T-helper 1 cell treated with Interleukin-12 subunit alpha and Interleukin-12 subunit beta and Interleukin-4 antibody, amounts not matched to agents 30 ng/mL and 1 ng/mL, for 36 hours (primary cell): ENCODE measurements around the gene SERPINB2. TPM values are rescaled to one million over a fixed set of nuclear protein-coding genes. Genes with fewer than 3 reads are reported as not detected.

Experiments
- intact Hi-C: fragments of 100-400 bp; cut with micrococcal nuclease; formaldehyde crosslinking; loops from one replicate; pipeline ENCODE4 v1.15.1; 2024
- total RNA-seq: library from RNA; stranded (reverse); gene quantifications from 2 replicates; pipeline ENCODE4 v1.2.3, GENCODE V29; 2022

SERPINB2 gene, protein sequence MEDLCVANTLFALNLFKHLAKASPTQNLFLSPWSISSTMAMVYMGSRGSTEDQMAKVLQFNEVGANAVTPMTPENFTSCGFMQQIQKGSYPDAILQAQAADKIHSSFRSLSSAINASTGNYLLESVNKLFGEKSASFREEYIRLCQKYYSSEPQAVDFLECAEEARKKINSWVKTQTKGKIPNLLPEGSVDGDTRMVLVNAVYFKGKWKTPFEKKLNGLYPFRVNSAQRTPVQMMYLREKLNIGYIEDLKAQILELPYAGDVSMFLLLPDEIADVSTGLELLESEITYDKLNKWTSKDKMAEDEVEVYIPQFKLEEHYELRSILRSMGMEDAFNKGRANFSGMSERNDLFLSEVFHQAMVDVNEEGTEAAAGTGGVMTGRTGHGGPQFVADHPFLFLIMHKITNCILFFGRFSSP
- not detected in 2 replicates for total RNA-seq

DNA sequence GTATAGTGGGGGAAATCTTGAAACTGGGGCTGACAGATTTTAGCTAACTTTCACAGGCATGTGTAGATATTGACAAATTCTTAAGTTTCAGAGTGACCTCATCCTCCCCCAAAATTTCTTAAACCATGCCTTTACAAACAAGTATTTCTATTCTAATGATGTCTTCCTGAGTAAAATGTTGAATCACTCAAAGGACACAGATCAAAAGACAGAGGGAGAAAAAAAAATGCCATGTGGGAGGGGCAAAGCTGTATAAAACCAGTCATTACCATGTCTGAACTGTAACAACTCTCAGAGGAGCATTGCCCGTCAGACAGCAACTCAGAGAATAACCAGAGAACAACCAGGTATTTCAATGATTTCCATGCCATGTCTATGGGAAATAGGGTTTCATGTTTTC lies at the start of gene SERPINB2:
TSS of gene SERPINB2 (plus strand) at position 282 of the 400 bp plus-strand sequence. CDS start 3,740 bp downstream, outside the sequence.
- intact Hi-C loops, result no loop called here

DNA sequence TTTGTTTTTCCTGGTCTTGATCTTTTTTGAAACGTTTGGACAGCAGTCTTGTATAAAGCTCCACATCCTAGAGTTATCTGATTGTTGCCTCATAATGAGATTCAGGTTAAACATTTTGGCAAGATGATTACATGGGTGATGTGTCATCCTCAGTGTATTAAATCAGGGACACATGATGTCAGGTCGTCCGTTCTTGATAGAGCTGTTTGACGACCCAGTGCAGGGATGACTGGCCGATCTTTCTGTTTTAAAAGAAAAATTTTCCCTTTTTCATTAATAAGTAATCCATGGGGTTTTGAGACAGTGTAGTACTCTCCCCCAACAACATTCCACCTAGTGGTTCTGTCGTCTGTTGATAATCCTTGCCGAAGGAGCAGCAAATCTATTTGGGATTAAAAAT lies 44.5 kb upstream of the SERPINB2 start:
- intact Hi-C loops, result loop anchor here (5.0 kb wide), 1 partner anchor 266 kb away; no protein-coding TSS in a partner anchor

DNA sequence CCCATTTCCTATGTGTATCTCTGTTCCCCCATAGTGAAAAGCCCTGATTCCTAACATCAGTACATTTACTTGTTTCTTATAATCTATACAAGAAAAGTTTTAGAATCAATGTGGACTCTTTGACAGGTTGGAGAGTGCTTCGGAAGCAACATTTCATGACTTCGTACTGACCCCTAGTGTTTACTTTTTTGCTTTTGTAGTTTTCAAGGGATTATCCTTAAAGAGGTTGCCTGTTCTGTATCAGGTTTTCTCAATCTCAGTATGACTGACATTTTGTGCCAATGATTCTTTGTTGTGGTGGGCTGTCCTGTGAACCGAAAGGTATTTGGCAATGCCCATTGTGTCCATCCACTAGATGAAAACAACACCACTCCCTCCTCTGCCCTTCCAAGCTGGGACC lies 43.3 kb upstream of the SERPINB2 start:
- intact Hi-C loops, result loop anchor here (1.0 to 5.0 kb wide), 3 partner anchors 20 to 326 kb away; no protein-coding TSS in a partner anchor

DNA sequence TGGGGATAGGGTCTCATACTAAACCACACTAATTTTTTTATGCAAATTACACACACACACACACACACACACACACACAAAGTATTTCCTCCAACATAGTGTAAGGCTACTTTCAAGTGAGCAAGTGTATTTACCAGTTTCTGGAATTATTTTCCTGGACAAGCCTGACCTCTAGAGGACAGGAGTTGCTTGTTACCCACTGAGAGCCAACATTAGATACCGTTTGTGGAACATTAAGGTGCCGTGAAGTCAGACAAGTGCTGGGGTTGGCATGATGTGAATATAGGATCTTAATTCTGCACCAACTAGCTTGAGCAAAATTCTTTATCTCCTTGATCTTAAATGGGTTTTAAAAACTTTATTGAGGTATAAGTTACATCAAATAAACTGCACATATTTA lies 39.3 kb upstream of the SERPINB2 start:
- intact Hi-C loops, result loop anchor here (1.0 kb wide), 2 partner anchors 24 to 330 kb away; no protein-coding TSS in a partner anchor

DNA sequence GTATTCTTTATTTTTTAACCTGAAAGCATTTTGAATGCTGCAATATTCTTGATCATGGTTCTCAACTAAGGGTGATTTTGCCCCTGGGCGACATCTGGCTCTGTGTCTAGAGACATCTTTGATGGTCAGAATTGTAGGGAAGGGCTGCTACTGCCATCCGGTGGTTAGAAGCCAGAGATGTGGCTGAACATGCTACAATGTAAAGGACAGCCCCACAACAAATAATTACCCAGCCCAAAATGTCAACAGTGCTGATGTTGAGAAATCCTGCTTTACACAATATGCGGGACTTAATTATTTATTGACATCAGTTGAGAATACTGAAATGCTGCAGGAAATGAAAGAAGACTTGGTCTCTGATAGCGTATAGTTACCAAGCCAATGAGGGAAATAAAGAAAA lies 37.5 kb upstream of the SERPINB2 start:
- intact Hi-C loops, result no loop called here

DNA sequence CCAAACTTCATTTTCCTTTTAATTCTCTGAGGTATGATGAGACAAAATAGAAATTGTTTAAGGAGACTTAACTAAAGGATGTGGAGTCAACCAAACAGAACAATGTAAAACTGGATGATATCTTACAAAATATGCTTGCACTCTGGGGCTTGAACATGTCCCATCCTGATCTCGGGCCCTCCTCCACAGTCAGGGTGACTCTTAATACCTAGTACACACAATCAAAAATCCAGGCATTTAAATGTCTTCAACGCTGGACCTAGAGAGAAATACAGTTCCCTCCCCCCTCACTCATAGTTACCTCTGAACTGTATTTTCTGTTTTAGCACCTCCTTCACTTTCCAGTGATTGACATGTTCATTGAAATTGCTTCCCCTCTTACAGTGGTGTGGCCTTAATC lies 36.9 kb upstream of the SERPINB2 start:
- intact Hi-C loops, result no loop called here

DNA sequence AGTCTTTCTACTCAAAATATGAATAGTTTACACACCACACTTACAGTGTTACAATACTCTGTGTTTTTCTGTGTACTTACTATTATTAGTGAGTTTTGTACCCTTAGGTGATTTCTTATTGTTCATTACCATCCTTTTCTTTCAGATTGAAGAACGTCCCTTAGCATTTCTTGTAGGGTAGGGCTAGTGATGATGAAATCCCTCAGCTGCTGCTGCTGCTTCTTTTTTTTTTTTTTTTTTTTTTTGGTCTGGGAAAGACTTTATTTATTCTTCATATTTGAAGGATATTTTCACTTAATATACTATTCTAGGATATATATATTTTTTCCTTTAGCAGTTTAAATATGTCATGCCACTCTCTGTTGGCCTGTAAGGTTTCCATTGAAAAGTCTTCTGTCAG lies 29.0 kb upstream of the SERPINB2 start:
- intact Hi-C loops, result no loop called here

DNA sequence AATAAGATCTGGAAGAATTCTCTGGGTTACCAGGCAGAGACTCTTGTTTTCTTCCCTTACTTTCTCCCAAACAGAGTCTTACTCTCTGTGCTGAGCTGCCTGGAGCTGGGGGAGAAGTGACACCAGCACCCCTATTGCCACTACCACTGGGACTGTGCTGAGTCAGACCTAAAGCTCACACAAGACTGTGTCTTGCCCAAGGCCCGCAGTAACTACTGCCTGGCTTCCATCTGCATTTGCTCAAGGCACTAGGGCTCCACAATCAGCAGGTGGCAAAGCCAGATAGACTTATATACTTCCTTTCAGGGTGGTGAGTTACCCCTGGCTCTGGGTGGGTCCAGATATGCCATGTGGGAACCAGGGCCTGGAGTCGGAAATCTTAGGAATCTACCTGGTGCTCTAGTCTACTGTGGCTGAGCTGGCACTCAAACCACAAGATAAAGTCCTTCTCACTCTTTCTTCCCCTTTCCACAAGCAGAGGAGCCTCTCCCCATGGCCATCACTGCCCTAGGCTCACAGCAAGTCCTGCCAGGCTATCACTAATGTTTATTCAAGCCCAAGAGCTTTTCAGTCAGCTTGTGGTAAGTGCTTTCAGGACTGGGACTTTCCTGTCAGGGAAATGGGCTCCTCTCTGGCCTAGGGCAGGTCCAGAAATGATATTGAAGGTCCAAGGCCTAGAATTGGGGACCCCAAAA lies 27.6 kb upstream of the SERPINB2 start:
- intact Hi-C loops, result no loop called here

DNA sequence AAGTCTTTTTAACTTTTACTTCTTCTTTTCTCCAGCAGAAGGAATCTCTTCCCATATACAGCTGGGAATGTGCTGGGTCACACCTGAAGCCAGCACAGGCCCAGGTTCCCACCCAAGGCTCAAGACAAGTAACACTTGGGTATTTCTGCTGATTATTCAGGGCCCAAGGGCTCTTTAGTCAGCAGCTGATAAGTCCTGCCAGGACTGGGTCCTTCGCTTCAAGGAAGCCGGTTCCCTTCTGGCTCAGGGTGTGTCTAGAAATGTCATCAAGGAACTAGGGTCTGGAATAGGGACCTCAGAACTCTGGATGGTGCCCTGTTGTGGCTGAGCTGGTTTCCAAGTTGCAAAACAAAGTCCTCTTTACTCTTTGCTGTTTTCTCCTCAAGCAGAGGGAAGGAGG lies 27.0 kb upstream of the SERPINB2 start:
- intact Hi-C loops, result no loop called here

DNA sequence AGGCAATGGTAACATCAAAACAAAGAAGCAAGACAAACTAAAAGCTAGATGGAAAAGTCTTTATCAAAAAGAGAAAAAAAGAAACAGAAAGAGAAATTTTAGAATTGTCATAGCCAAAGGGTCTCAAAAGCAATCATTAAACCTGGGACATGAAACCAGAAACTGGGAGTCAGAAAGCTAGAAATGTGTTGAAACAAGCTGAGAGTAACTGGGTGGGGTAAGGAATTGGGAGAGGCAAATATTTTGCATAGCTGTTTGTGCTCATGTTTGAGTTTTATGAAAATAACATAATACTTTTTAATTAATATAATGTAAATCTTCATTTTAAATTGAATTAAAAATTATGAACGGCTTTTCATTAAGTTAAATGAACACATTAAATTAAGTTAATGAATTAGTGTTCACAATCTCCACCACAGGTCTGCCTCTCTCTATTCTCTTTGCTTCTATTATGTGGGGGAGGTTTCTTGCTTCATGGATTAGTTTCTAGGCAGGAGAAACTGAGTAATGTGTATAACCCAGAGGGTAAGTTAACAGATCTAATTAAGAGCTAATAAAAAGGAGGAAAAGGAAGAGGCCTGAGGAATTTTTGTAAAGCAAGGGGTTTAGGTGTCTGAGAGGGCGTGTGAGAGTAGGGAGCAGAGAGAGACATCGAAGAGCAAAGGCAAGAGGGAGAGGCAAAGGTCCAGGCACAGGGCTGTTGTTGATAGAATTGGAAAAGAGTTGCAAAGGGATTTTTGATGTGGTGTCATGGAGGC lies 20.0 kb upstream of the SERPINB2 start:
- intact Hi-C loops, result no loop called here

DNA sequence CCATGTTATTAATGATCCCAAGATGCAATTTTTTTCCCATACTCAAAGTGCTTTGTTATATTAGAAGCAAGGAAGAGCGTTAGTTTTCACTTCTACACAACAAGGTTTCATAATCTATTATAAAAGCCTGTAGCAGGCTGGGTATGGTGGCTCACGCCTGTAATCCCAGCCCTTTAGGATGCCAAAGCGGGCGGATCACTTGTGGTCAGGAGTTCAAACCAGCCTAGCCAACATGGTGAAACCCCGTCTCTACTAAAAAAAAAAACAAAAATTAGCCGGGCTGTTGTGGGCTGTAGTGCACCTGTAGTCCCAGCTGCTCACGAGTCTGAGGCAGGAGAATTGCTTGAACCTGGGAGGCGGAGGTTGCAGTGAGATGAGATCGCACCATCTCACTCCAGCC lies 19.0 kb upstream of the SERPINB2 start:
- intact Hi-C loops, result no loop called here

DNA sequence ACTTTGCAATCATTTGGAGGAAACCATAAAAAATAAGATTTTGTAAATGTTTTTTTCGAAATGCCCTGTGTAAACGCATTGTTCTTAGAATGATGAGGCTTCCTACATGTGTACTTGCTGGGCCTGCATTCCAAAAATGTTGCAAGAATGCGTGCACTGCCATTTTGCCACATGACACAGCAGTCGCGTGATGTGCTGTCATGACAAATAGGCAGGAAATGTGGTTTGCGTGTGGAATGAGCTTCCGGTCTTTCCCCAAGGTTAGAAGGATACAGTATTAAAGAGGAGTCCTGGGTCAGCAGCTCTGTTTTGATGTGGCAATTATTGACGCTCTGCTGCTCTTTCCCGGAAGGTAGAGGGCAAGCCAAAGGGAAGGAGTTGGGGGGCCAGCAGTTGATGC lies 18.1 kb upstream of the SERPINB2 start:
- intact Hi-C loops, result no loop called here

DNA sequence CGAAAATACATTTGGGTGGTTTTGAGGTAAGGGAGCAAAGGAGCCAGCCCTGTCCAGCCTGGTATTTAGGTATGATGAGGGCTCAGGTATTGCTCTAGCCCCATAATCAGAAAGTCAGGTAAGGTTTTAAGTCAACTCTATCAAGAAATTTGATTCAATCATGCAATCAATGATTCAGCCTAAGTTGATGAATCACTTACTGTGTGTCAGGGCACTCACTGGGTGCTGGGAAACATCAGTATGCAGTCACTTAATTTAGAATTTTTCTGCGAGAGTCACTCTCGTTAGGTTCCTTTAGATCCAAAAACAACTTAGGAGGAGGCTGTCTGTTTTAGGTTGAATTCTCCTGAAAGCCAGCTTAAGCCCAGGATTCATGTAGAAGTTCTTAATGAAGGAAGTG lies 17.7 kb upstream of the SERPINB2 start:
- intact Hi-C loops, result no loop called here

DNA sequence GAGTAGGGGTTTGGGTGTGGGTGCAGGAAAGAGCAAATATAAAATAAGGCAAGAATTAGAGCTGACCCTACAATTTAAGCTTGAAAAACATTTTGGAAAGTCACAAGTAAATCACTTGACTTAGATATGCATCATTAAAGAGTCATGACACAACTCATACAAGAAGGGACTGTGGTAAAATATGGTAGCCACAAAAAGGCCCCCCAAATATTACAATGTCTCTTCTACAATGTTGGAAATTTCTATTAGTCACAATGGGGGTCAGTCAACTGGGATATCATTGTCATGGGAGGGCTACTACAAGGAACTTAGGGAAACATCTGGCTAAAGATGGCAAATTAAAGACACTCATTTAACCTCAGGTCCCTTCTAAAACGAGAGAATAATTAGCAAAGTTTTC lies 15.7 kb upstream of the SERPINB2 start:
- intact Hi-C loops, result no loop called here

DNA sequence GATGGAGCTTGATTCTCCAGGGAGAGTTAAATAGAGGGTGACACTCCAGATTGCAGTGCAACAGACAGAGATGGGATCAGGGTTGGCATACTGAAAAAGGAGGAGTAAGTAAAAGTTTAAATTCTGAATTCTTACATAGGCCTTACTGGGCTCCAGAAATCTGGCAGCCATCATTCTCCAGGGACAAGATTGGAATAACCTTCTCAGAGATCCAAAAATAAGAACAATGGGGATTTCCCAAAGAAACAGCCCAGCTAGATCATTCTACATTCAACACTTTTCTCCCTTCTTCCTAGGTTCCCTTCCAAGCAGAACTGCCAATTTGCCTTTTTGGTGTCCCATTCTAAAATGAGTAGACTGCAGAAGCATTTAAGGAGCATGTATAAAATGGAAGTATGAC lies 14.9 kb upstream of the SERPINB2 start:
- intact Hi-C loops, result no loop called here

DNA sequence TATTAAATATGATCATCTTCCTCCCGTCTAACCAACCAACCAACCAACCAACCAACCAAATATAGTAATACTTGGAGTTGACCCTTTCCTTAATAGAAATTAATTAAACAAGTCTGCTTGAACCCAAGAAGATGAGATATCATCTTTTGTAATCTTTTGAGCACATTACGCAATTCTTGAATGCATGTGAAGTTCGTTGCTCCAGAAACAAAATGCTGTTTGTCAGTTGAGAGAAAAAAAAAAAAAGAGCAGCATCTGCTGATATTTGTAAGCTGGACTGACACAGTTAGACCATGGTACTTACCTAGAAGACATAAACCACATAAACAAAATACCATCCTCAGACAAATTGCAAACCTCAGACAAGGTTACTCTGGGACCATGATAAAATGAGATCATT lies 9.2 kb upstream of the SERPINB2 start:
- intact Hi-C loops, result no loop called here

DNA sequence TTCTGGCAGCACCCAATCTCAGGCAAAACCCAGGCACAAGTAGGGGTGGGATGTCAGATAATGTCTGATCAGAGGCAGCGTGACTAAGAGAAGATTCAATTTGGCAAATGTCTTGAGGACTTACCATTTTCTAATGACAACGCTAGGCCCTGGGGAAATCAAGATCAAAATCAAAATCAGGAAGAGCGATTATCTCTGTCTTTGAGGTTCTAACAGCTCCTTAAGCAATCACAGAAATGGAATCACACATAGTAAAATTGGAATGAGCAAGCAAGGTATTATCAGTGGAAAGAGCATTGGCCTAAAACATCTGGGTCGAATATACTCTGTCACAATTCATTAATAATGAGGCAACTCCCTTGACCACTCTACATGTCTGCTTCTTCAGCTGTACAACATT lies 8.6 kb upstream of the SERPINB2 start:
- intact Hi-C loops, result no loop called here

DNA sequence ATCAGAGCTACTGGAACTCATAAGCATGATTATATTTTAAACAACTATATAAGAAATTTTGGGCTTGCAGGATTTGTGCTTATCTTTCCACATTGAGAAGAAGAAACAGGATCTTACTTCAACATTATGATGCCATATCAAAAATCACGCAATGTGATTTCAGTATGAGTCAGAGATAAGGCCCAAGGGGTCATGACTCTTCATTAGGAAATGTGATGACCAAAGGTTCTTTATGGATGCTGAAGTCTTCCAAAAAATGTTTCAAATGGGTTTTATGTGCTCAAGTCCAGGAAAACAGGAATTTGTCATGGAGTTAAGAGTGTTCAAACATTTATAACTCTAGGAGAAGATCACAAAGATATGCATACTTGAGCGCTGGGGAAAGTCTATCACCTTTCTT lies 7.8 kb upstream of the SERPINB2 start:
- intact Hi-C loops, result no loop called here

DNA sequence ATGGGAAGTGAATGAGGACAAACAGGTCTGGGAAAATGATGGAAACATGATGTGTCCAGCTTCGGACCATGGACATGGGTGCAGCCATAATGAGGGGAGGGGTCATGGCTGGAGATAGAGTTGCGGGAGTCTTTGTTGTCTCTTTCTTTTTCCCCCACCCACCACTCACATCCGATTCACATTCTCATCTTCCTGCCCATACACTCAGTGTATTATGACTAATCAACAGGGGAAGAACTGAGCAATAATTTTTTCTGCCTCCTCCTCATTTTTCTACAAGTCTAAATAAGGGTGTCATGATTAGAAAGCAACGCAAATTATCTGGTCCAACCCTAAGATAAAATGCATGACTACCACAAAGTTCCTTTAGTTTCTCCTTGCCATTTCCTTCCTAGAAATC lies 5.7 kb upstream of the SERPINB2 start:
- intact Hi-C loops, result no loop called here

DNA sequence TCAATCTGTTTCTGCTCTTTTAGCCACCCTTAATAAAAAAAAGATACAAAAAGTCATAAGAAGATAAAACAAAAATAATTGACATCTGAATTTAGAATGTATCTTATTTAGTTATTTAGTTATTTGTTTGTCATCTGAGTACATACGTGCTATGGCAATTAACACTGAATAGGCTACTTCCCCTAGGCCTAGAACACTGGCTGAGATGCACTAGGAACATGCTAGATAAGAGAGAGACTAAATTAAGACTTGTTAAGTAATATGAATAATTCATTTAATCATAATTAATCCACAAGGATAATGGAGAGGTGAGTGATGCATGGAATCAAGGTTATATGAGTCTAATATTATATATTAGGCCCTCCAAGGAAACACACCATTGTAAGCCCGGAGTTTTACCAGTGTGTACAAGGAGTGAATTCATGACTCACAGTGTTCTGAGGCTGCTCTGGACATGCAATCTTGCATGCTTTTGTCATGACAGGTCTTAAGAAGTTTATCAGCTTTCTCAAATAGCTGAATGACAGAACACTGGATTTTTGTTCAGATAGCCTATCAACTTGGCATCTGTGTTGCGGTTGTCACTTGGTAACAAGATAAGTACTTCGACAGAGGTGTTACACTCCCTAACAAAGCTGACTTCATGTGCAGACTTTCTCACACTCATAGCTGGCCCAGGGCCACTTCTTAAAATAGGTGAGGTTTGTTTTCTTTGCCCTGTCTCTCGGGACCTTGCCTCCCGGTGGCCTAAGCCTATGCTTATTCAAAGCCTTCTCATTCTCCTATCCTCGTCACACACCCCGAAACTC lies 5.0 kb upstream of the SERPINB2 start:
- intact Hi-C loops, result no loop called here

DNA sequence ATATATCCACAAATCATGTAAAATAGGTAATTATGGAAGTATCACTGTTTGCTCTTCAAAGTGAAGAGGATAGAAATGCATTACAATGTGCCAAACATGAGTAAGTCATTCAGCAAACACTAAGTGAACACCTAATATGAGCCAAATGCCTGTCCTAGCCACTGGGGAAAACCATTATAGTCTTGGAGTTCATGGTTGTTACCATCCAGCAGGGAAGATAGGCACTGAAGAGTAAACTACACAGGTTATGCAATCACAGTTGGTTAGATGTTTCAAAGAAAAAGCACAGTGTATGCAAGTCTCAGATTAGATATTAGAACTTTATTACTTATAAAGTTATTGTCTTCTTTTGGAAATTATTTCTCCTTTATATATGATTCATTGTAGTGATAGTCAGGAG lies 3.9 kb upstream of the SERPINB2 start:
- intact Hi-C loops, result no loop called here
